ENCODE measurements around the gene SLK.

DNA sequence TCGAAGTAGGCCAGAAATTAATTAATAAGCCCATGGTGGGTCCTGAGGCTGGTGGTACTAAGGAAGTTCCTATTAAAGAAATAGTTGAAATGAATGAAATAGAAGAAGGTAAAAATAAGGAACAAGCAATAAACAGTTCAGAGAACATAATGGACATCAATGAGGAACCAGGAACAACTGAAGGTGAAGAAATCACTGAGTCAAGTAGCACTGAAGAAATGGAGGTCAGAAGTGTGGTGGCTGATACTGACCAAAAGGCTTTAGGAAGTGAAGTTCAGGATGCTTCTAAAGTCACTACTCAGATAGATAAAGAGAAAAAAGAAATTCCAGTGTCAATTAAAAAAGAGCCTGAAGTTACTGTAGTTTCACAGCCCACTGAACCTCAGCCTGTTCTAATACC lies 36.0 kb downstream of the SLK start:
- TF ChIP-seq, protein P1, sequence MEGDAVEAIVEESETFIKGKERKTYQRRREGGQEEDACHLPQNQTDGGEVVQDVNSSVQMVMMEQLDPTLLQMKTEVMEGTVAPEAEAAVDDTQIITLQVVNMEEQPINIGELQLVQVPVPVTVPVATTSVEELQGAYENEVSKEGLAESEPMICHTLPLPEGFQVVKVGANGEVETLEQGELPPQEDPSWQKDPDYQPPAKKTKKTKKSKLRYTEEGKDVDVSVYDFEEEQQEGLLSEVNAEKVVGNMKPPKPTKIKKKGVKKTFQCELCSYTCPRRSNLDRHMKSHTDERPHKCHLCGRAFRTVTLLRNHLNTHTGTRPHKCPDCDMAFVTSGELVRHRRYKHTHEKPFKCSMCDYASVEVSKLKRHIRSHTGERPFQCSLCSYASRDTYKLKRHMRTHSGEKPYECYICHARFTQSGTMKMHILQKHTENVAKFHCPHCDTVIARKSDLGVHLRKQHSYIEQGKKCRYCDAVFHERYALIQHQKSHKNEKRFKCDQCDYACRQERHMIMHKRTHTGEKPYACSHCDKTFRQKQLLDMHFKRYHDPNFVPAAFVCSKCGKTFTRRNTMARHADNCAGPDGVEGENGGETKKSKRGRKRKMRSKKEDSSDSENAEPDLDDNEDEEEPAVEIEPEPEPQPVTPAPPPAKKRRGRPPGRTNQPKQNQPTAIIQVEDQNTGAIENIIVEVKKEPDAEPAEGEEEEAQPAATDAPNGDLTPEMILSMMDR (conservative IDR thresholded peaks at IDR 0.05): no peak
- TF ChIP-seq ZFX (IDR thresholded peaks at IDR 0.05): no peak

All from C4-2B (cell line).